GM21381 (cell line): ENCODE data around the gene AADAT.
"Not testable (repeated sequence)": the region's sequence is repeated elsewhere in the genome, so short reads cannot be mapped to it uniquely, and the experiment has no call there.

Experiments
- ATAC-seq: cut with Tn5 transposase; IDR thresholded peaks from one replicate; pipeline ENCODE4 v1.9.1; 2021; ENCODE audit warnings: mild to moderate bottlenecking, moderate library complexity; ENCODE audit not compliant: unreplicated experiment

The AADAT gene

GRCh38 chr4:170089668-170090351 is at the start of gene AADAT:
Gene AADAT, minus strand, starts transcription at chr4:170089956. Its CDS starts 266 bp downstream, at chr4:170089690.
- peak; percentile 87 for ATAC-seq

- peak; percentile 91 for ATAC-seq
Observed at GRCh38 chr4:170138580-170139194, 48.9 kb upstream of the AADAT start.

GRCh38 chr4:170137927-170138326 is 48.2 kb upstream of the AADAT start:
- no peak for ATAC-seq

GRCh38 chr4:170137466-170137865 is 47.7 kb upstream of the AADAT start:
- ATAC-seq: no peak

GRCh38 chr4:170134821-170135220 is 45.1 kb upstream of the AADAT start:
- ATAC-seq: no peak

- ATAC-seq: no peak
Observed at GRCh38 chr4:170128219-170128804, 38.6 kb upstream of the AADAT start.

- no peak for ATAC-seq
Observed at GRCh38 chr4:170127758-170128157, 38.0 kb upstream of the AADAT start.

GRCh38 chr4:170124406-170124805 is 34.6 kb upstream of the AADAT start:
- no peak for ATAC-seq

GRCh38 chr4:170122252-170122651 is 32.5 kb upstream of the AADAT start:
- ATAC-seq: no peak

GRCh38 chr4:170114636-170115035 is 24.9 kb upstream of the AADAT start:
- ATAC-seq: no peak

GRCh38 chr4:170114183-170114582 is 24.4 kb upstream of the AADAT start:
- not testable (repeated sequence) for ATAC-seq

GRCh38 chr4:170111546-170111945 is 21.8 kb upstream of the AADAT start:
- ATAC-seq: no peak

- no peak for ATAC-seq
Observed at GRCh38 chr4:170111085-170111484, 21.3 kb upstream of the AADAT start.

- no peak for ATAC-seq
Observed at GRCh38 chr4:170110285-170110672, 20.5 kb upstream of the AADAT start.

- ATAC-seq: no peak
Observed at GRCh38 chr4:170109586-170110284, 20.0 kb upstream of the AADAT start.

GRCh38 chr4:170106900-170107299 is 17.1 kb upstream of the AADAT start:
- ATAC-seq: no peak

- ATAC-seq: no peak
Observed at GRCh38 chr4:170102426-170102825, 12.7 kb upstream of the AADAT start.

- not testable (repeated sequence) for ATAC-seq
Observed at GRCh38 chr4:170098171-170098570, 8.4 kb upstream of the AADAT start.

GRCh38 chr4:170097681-170098080 is 7.9 kb upstream of the AADAT start:
- ATAC-seq: no peak

GRCh38 chr4:170093973-170094535 is 4.3 kb upstream of the AADAT start:
- no peak for ATAC-seq

GRCh38 chr4:170091069-170091696 is 1.4 kb upstream of the AADAT start:
- ATAC-seq: no peak
